Naive thymus-derived CD8-positive, alpha-beta T cell (primary cell): ENCODE measurements around the gene BLNK. TPM values are rescaled to one million over a fixed set of nuclear protein-coding genes. Genes with fewer than 3 reads are reported as not detected.

ENCODE experiments used
- ATAC-seq, 2 donors: fragments of 150-1000 bp; cut with Tn5 transposase in 1 of 2; sonication (Bioruptor Pico), chemical (Tn5 transposase) in 1 of 2; 1 replicate in 1 of 2; 2 replicates in 1 of 2; pipeline ENCODE4 v1.10.0; 2021; ENCODE audit warnings: mild to moderate bottlenecking in 2 of 2, moderate library complexity in 2 of 2
- POLR2A ChIA-PET: fragments of 350-600 bp; sonication (Branson Sonifier 250); formaldehyde crosslinking; loops from one replicate; lab custom pipeline; 2021; ENCODE audit warnings: antibody characterized with exemption; lab: Charles Lee
- DNase-seq, 10 donors: peaks; one replicate each; pipeline versions ENCODE4 v3.0.0 to v3.0.0-alpha.2; 2020 to 2022
- H3K27ac Mint-ChIP-seq, 10 donors: one replicate each; pipeline ENCODE4 v1.8.0; 2020 to 2022; ENCODE audit warnings: mild to moderate bottlenecking in 10 of 10, mixed read lengths in 10 of 10, moderate library complexity in 4 of 10, inconsistent platforms in 1 of 10
- H3K27me3 Mint-ChIP-seq, 5 donors: one replicate each; pipeline ENCODE4 v1.8.0; 2021 to 2022; ENCODE audit warnings: mixed read lengths in 5 of 5
- H3K36me3 Mint-ChIP-seq, 3 donors: one replicate each; pipeline ENCODE4 v1.8.0; 2020 to 2022; ENCODE audit warnings: mixed read lengths in 3 of 3, mild to moderate bottlenecking in 2 of 3, inconsistent platforms in 1 of 3
- H3K4me1 Mint-ChIP-seq, 4 donors: one replicate each; pipeline ENCODE4 v1.8.0; 2021 to 2022; ENCODE audit warnings: mixed read lengths in 4 of 4
- H3K4me3 Mint-ChIP-seq, 10 donors: one replicate each; pipeline ENCODE4 v1.8.0; 2020 to 2022; ENCODE audit warnings: mild to moderate bottlenecking in 10 of 10, mixed read lengths in 10 of 10, moderate library complexity in 6 of 10, inconsistent platforms in 1 of 10
- H3K9me3 Mint-ChIP-seq, 9 donors: one replicate each; pipeline ENCODE4 v1.8.0; 2020 to 2022; ENCODE audit warnings: mixed read lengths in 9 of 9, mild to moderate bottlenecking in 3 of 9, inconsistent platforms in 1 of 9, moderate library complexity in 1 of 9
- polyA plus RNA-seq, 3 donors: library from polyadenylated mRNA; unstranded; fragments of 300-500 nt; fragmentation: Illumina TruSeq; gene quantifications; one replicate each; pipeline ENCODE4 v1.2.3, GENCODE V29; 2021
- total RNA-seq, 8 experiments: library from RNA in 2 of 8; stranded (reverse) in 2 of 8; gene quantifications; one replicate each; pipeline ENCODE4 v1.2.3 and lab custom pipeline; 2021 to 2026

BLNK gene
- total and polyA plus RNA-seq, 5 experiments from 2014 or later = 0.15 to 5.6 (median 5.2) TPM; not detected in 2

- ATAC-seq = no peak
- H3K4me1 Mint-ChIP-seq = peaks cover 3 to 32% (median 8%) of the 10 kb centered on the region in 4 donors
- H3K27ac Mint-ChIP-seq = no peak overlapping the region
- POLR2A ChIA-PET = no interaction called here
- H3K27me3 Mint-ChIP-seq = peaks cover 0 to 9% (median 6%) of the 10 kb centered on the region in 5 donors
- H3K9me3 Mint-ChIP-seq = no peaks in the 10 kb centered on the region
- no peak for DNase-seq
- no peaks in the 10 kb centered on the region for H3K36me3 Mint-ChIP-seq
- H3K4me3 Mint-ChIP-seq = no peak overlapping the region
Observed at GRCh38 chr10:96233959-96234358, 37.4 kb downstream of the BLNK start.

DNA sequence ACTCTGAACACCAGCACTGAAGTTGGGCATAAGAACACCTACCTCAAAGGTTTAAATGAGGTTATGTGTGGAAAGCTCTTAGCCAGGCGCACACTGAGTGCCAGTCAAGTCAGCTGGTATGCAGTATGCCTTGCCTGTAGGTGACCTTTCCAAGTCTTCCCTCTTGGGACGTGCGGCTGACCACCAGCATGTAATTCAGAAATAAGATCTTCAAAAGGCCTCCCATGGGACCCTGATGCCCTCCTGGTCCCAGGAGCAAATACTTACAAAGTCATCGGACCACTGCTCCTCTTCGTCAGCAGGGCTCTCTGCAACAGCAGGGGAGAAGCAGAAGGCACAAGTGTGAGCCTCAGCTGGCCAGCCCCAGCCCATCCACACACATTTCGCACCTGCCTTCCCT, 40.8 kb downstream of the BLNK start:
- DNase-seq (no peak), ATAC-seq (no peak)
- peaks cover 0 to 20% (median 4%) of the 10 kb centered on the region in 4 donors for H3K4me1 Mint-ChIP-seq
- no peaks in the 10 kb centered on the region for H3K9me3 Mint-ChIP-seq
- H3K36me3 Mint-ChIP-seq = no peaks in the 10 kb centered on the region
- H3K27ac Mint-ChIP-seq = peak overlapping the region in 2 of 10 donors; percentile 11 to 93
- POLR2A ChIA-PET = interaction anchor here (1.7 kb wide), 1 partner anchor 141 kb away, joined by 4 read pairs; no protein-coding TSS in a partner anchor
- H3K4me3 Mint-ChIP-seq = no peak overlapping the region
- H3K27me3 Mint-ChIP-seq = peaks cover 0 to 3% (median 2%) of the 10 kb centered on the region in 5 donors

GRCh38 chr10:96229568-96230030, 41.8 kb downstream of the BLNK start:
- Mint-ChIP-seq H3K36me3 (no peaks in the 10 kb centered on the region), H3K4me3 (peak overlapping the region in 2 of 10 donors; percentile 9 to 68), H3K27me3 (peaks cover 0 to 2% (median 0%) of the 10 kb centered on the region in 5 donors), H3K4me1 (peaks cover 0 to 16% (median 4%) of the 10 kb centered on the region in 4 donors), H3K27ac (peak overlapping the region in 9 of 10 donors; percentile 4 to 93 (median 49)), H3K9me3 (no peaks in the 10 kb centered on the region)
- peak; percentile 82 to 87 for ATAC-seq
- peak; percentile 59 to 88 (median 72) for DNase-seq
- POLR2A ChIA-PET = interaction anchor here (0.6 to 1.9 kb wide), 6 partner anchors 63 to 140 kb away, joined by 3 to 6 read pairs (median 4); no protein-coding TSS in a partner anchor

- H3K27ac Mint-ChIP-seq = no peak overlapping the region
- POLR2A ChIA-PET = interaction anchor here (0.6 to 1.9 kb wide), 4 partner anchors 64 to 1799 kb away, joined by 3 to 6 read pairs (median 4); no protein-coding TSS in a partner anchor
- no peak overlapping the region for H3K4me3 Mint-ChIP-seq
- no peaks in the 10 kb centered on the region for H3K9me3 Mint-ChIP-seq
- ATAC-seq (no peak), DNase-seq (no peak)
- no peaks in the 10 kb centered on the region for H3K36me3 Mint-ChIP-seq
- peaks cover 0 to 2% (median 0%) of the 10 kb centered on the region in 5 donors for H3K27me3 Mint-ChIP-seq
- peaks cover 0 to 15% (median 4%) of the 10 kb centered on the region in 4 donors for H3K4me1 Mint-ChIP-seq
Observed at GRCh38 chr10:96228408-96228994, 42.9 kb downstream of the BLNK start.

GRCh38 chr10:96227206-96227605, 44.2 kb downstream of the BLNK start:
- no peak overlapping the region for H3K4me3 Mint-ChIP-seq
- POLR2A ChIA-PET = no interaction called here
- DNase-seq = no peak
- H3K9me3 Mint-ChIP-seq = no peaks in the 10 kb centered on the region
- H3K27me3 Mint-ChIP-seq = peaks cover 0 to 4% (median 0%) of the 10 kb centered on the region in 5 donors
- no peak for ATAC-seq
- H3K4me1 Mint-ChIP-seq = peaks cover 0 to 14% (median 4%) of the 10 kb centered on the region in 4 donors
- peak overlapping the region in 2 of 10 donors; percentile 27 to 53 for H3K27ac Mint-ChIP-seq
- H3K36me3 Mint-ChIP-seq = no peaks in the 10 kb centered on the region

DNA sequence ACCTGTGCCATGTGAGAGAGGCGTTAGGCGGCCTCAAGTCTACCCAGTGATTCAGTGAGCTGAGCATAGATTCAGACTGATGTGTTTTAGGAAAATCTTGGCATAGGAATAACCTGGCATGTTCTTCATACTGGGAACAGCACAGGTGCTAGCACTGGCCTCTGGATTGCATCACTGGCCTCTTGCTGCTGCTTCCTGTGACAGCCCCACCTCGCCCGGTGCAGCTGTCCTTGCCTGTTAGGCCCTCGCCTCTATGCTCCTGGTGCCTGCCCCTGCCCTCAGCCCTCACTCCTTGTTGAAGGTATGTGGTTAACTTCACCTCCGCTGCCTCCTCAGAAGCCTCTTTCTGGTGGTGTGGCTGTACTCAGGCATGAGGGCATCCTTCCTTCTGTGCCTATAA, 46.2 kb downstream of the BLNK start:
- no peaks in the 10 kb centered on the region for H3K9me3 Mint-ChIP-seq
- H3K27ac Mint-ChIP-seq = no peak overlapping the region
- no peak for ATAC-seq
- no peak for DNase-seq
- POLR2A ChIA-PET = no interaction called here
- peaks cover 0 to 8% (median 4%) of the 10 kb centered on the region in 4 donors for H3K4me1 Mint-ChIP-seq
- no peak overlapping the region for H3K4me3 Mint-ChIP-seq
- no peaks in the 10 kb centered on the region for H3K36me3 Mint-ChIP-seq
- peaks cover 0 to 4% (median 0%) of the 10 kb centered on the region in 5 donors for H3K27me3 Mint-ChIP-seq

GRCh38 chr10:96222908-96223307, 48.5 kb downstream of the BLNK start:
- DNase-seq = no peak
- Mint-ChIP-seq H3K4me1 (no peaks in the 10 kb centered on the region), H3K27me3 (peaks cover 0 to 4% (median 1%) of the 10 kb centered on the region in 5 donors), H3K36me3 (no peaks in the 10 kb centered on the region), H3K4me3 (no peak overlapping the region), H3K27ac (no peak overlapping the region), H3K9me3 (no peaks in the 10 kb centered on the region)
- POLR2A ChIA-PET = no interaction called here
- ATAC-seq = no peak

DNA sequence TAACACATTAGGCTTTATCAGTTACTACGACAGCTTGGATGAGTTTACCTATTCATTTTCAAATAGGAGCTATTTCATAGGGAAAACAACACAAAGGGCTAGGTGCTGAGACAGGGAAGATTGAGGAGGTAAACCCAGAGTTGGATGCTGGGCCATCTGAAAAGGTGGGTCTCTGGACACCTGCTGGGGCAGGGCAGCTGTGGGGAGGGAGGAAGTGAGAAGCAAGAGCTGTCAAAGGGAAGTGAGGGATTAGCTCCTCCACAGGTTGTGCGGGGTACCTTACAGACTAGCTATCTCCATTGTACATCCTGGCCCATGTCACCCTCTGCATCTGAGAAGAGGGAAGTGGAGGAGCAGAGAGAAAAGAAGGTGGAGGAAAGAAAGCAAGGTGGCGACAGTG, 48.9 kb downstream of the BLNK start:
- Mint-ChIP-seq H3K4me1 (no peaks in the 10 kb centered on the region), H3K36me3 (no peaks in the 10 kb centered on the region), H3K27me3 (peaks cover 0 to 4% (median 1%) of the 10 kb centered on the region in 5 donors), H3K4me3 (no peak overlapping the region), H3K27ac (no peak overlapping the region), H3K9me3 (no peaks in the 10 kb centered on the region)
- POLR2A ChIA-PET = no interaction called here
- DNase-seq = no peak
- no peak for ATAC-seq

GRCh38 chr10:96218826-96219225, 52.5 kb downstream of the BLNK start:
- Mint-ChIP-seq H3K27me3 (peaks cover 5 to 19% (median 10%) of the 10 kb centered on the region in 5 donors), H3K27ac (no peak overlapping the region), H3K9me3 (no peaks in the 10 kb centered on the region), H3K4me1 (no peaks in the 10 kb centered on the region), H3K4me3 (no peak overlapping the region), H3K36me3 (no peaks in the 10 kb centered on the region)
- POLR2A ChIA-PET = no interaction called here
- DNase-seq (no peak), ATAC-seq (no peak)

GRCh38 chr10:96217711-96218110, 53.7 kb downstream of the BLNK start:
- H3K9me3 Mint-ChIP-seq = no peaks in the 10 kb centered on the region
- peaks cover 6 to 24% (median 10%) of the 10 kb centered on the region in 5 donors for H3K27me3 Mint-ChIP-seq
- no peak overlapping the region for H3K4me3 Mint-ChIP-seq
- no peak for DNase-seq
- POLR2A ChIA-PET = no interaction called here
- H3K36me3 Mint-ChIP-seq = no peaks in the 10 kb centered on the region
- H3K4me1 Mint-ChIP-seq = no peaks in the 10 kb centered on the region
- H3K27ac Mint-ChIP-seq = no peak overlapping the region
- no peak for ATAC-seq

DNA sequence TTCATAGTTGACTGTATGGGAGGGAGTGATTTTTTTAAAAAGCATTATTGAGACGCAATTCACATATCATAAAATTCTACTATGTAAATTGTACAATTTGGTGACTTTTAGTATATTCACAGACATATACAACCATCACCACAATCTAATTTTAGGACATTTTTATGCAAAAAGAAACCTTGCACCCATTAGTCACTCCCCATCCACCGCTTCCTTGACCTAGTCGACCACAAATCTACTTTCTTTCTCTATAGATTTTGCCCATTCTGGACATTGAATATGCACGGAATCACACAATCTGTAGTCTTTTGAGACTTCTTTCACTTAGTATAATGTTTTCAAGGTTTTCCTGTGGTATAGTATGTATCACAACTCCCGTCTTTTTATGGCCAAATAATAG, 54.6 kb downstream of the BLNK start:
- Mint-ChIP-seq H3K36me3 (no peaks in the 10 kb centered on the region), H3K4me3 (no peak overlapping the region), H3K27ac (no peak overlapping the region), H3K9me3 (no peaks in the 10 kb centered on the region), H3K27me3 (peaks cover 6 to 24% (median 10%) of the 10 kb centered on the region in 5 donors), H3K4me1 (no peaks in the 10 kb centered on the region)
- DNase-seq (no peak), ATAC-seq (no peak)
- POLR2A ChIA-PET = no interaction called here

DNA sequence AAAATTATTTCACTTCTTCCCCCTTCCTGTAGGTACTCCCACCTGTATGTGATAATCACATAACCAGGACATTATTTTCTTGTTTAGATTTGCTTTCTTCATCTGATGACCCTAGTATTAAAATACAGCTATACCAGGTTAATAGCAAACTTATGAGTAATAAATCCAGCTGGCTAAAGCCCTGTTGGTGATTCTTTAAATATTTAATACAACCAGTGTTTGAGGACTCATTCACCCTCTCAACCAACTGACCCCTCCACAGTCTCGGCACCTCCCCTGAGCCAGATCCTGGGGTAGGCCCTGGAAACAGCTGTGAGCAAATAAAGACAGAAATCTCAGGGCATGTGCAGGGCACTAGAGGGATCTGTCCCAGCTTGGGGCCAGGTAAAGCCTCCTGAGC, 58.5 kb downstream of the BLNK start:
- Mint-ChIP-seq H3K27me3 (peaks cover 9 to 24% (median 10%) of the 10 kb centered on the region in 5 donors), H3K4me3 (no peak overlapping the region), H3K4me1 (no peaks in the 10 kb centered on the region), H3K36me3 (no peaks in the 10 kb centered on the region), H3K27ac (no peak overlapping the region), H3K9me3 (no peaks in the 10 kb centered on the region)
- DNase-seq = no peak
- POLR2A ChIA-PET = no interaction called here
- ATAC-seq = no peak

DNA sequence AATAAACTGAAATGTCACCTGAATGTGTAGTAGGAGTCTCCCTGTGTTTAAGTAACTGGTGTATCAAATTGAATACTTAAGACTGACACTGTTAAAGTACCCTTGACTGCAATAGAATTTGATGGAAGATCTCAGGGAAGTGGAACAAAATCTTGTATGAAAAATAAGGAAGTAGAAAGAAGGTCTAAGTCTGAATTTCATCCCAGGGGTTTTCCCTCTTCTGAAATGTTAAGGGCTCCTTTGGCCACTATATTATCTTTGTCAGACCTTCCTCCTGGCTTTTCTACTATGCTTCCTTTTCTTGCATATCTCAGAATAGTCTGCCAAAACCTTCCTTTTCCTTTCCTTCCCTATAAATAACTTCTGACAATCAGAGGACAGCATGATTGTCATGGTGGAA, 59.6 kb downstream of the BLNK start:
- Mint-ChIP-seq H3K27me3 (peaks cover 8 to 24% (median 11%) of the 10 kb centered on the region in 5 donors), H3K27ac (no peak overlapping the region), H3K36me3 (no peaks in the 10 kb centered on the region), H3K9me3 (no peaks in the 10 kb centered on the region), H3K4me1 (no peaks in the 10 kb centered on the region), H3K4me3 (no peak overlapping the region)
- DNase-seq (no peak), ATAC-seq (no peak)
- POLR2A ChIA-PET = no interaction called here
